Measurements from ENCODE around the gene ATP6V0E1.

GRCh38 chr5:173055042-173055721 lies 71.6 kb downstream of the ATP6V0E1 start:
- no peak for TF ChIP-seq CTCF (IDR thresholded peaks at IDR 0.05; ENCODE audit: low read depth, low read length)
- no peak for TF ChIP-seq EZH2phosphoT487 (IDR thresholded peaks at IDR 0.05; ENCODE audit: low read depth)

All from OCI-LY3 (cell line).